HT1080 (cell line): ENCODE measurements around the gene DCD. TPM values are rescaled to one million over a fixed set of nuclear protein-coding genes. Genes with fewer than 3 reads are reported as not detected.

ENCODE experiments used
- DNase-seq: peaks from one replicate; pipeline ENCODE4 v3.0.0-alpha.2; 2015; ENCODE audit warnings: low read depth
- total RNA-seq: library from RNA; depleted of rRNA; stranded (reverse); fragments of >200 nt; shearing (Covaris generic); gene quantifications from 2 replicates; pipeline ENCODE4 v1.2.3, GENCODE V29; 2014; rRNA removed

Gene DCD
- total RNA-seq, 1 experiment from 2014 or later = not detected

GRCh38 chr12:54608769-54609168 lies 39.4 kb downstream of the DCD start:
- DNase-seq = no peak

- no peak for DNase-seq
These were observed 40.0 kb downstream of the DCD start for GRCh38 chr12:54608156-54608555.

GRCh38 chr12:54606556-54606955 lies 41.6 kb downstream of the DCD start:
- no peak for DNase-seq

- no peak for DNase-seq
These were observed 42.8 kb downstream of the DCD start for GRCh38 chr12:54605138-54605970.

- DNase-seq = no peak
These were observed 43.7 kb downstream of the DCD start for GRCh38 chr12:54604436-54604835.

- no peak for DNase-seq
These were observed 44.3 kb downstream of the DCD start for GRCh38 chr12:54603872-54604271.

GRCh38 chr12:54603173-54603814 lies 44.9 kb downstream of the DCD start:
- DNase-seq = peak; percentile 66

- DNase-seq = no peak
These were observed 45.5 kb downstream of the DCD start for GRCh38 chr12:54602661-54603060.

- DNase-seq = no peak
These were observed 46.3 kb downstream of the DCD start for GRCh38 chr12:54601841-54602240.

GRCh38 chr12:54598970-54599369 lies 49.2 kb downstream of the DCD start:
- DNase-seq = no peak

GRCh38 chr12:54596526-54596946 lies 51.6 kb downstream of the DCD start:
- peak; percentile 53 for DNase-seq

- DNase-seq = no peak
These were observed 52.7 kb downstream of the DCD start for GRCh38 chr12:54595471-54595870.

Other genes starting within 250 kb of the DCD start
- gene ITGA5, start 229.1 kb downstream of the DCD start, total RNA-seq = 150 and 163 TPM in 2 replicates
- 2.1 TPM in 1 of 2 replicates, not detected in the other for gene GTSF1, start 174.8 kb downstream of the DCD start, total RNA-seq
- not detected in 2 replicates for gene NCKAP1L, start 150.6 kb downstream of the DCD start, total RNA-seq
- not detected in 2 replicates for gene PDE1B, start 98.8 kb downstream of the DCD start, total RNA-seq
- not detected in 2 replicates for gene PPP1R1A, start 59.7 kb downstream of the DCD start, total RNA-seq
- gene LACRT, start 13.5 kb downstream of the DCD start, total RNA-seq = not detected in 2 replicates
- not detected in 2 replicates for gene MUCL1, start 206.2 kb upstream of the DCD start, total RNA-seq